ENCODE results near the gene TSSK2. TPM values are rescaled to one million over a fixed set of nuclear protein-coding genes. Genes with fewer than 3 reads are reported as not detected.

Gene TSSK2
- total and polyA plus RNA-seq, 2 donors (not counting 3 experiments of a cell fraction or from before 2014, with no cell fraction given): not detected

- intact Hi-C loops (cut with micrococcal nuclease) (no loop called here), dilution Hi-C loops (cut with MboI; ENCODE audit: extremely low pct_ligation_motif_present, low sequenced_read_pairs) (no loop called here)
- ChIA-PET POLR2A (no interaction called here), CTCF (no interaction called here)
- FAIRE-seq (no peak), DNase-seq (ENCODE audit: low read depth, low spot score) (no peak)
- no peak overlapping the region for H3K4me2 ChIP-seq (ENCODE audit: insufficient read depth, low read length)
- H4K20me1 ChIP-seq (replicated peaks; ENCODE audit: control insufficient read depth, extremely low read depth, insufficient read depth, low read length): no peaks in the 10 kb centered on the region
- no peaks in the 10 kb centered on the region for H3K79me2 ChIP-seq (ENCODE audit: control insufficient read depth, insufficient read depth, low read length)
- TF ChIP-seq MAX (IDR thresholded peaks at IDR 0.05; ENCODE audit: insufficient read depth, insufficient read length) (no peak), EZH2 (IDR thresholded peaks at IDR 0.05; ENCODE audit: borderline replicate concordance, low read depth, low read length, severe bottlenecking) (peak; percentile 34)
- peaks cover 43 to 49% of the 10 kb centered on the region in 2 experiments for H3K27me3 ChIP-seq (ENCODE audit: control insufficient read depth in 2 of 2, insufficient read depth in 2 of 2, low read length in 2 of 2)
- H2AFZ ChIP-seq (ENCODE audit: low read depth, low read length): no peak overlapping the region
- no TSS peak for BruUV-seq (replicated peaks)
- H3K9ac ChIP-seq (replicated peaks; ENCODE audit: extremely low read depth, insufficient read depth, low read length): no peak overlapping the region
- H3K9me1 ChIP-seq (replicated peaks; ENCODE audit: control insufficient read depth, extremely low read depth, insufficient read depth, low read length): no peaks in the 10 kb centered on the region
- H3K4me3 ChIP-seq (replicated peaks in 1 of 3; ENCODE audit: insufficient read depth in 1 of 3, low read depth in 1 of 3, low read length in 3 of 3): no peak overlapping the region
- no peaks in the 10 kb centered on the region for H3K4me1 ChIP-seq (ENCODE audit: control insufficient read depth, extremely low read depth, insufficient read depth, low read length)
- no peaks in the 10 kb centered on the region for H3K36me3 ChIP-seq (ENCODE audit: control insufficient read depth in 2 of 2, extremely low read depth in 1 of 2, insufficient read depth in 2 of 2, low read length in 2 of 2)
- no peaks in the 10 kb centered on the region for H3K9me3 ChIP-seq (replicated peaks; ENCODE audit: control insufficient read depth, insufficient read depth, low read length)
- no peak overlapping the region for H3K27ac ChIP-seq (ENCODE audit: insufficient read depth, low read depth, low read length)
Observed at GRCh38 chr22:19151329-19152191, 20.5 kb downstream of the TSSK2 start.

GRCh38 chr22:19152942-19153883, 22.1 kb downstream of the TSSK2 start:
- dilution Hi-C loops (cut with MboI; ENCODE audit: extremely low pct_ligation_motif_present, low sequenced_read_pairs): no loop called here
- peaks cover 34 to 38% of the 10 kb centered on the region in 2 experiments for H3K27me3 ChIP-seq (ENCODE audit: control insufficient read depth in 2 of 2, insufficient read depth in 2 of 2, low read length in 2 of 2)
- intact Hi-C loops (cut with micrococcal nuclease): no loop called here
- ChIA-PET POLR2A (interaction anchor here (1.6 kb wide), 1 partner anchor 9 kb away, joined by 3 read pairs; the partner anchor contains the start of gene ESS2), CTCF (interaction anchor here (1.6 kb wide), 1 partner anchor 9 kb away, joined by 7 read pairs; the partner anchor contains the start of gene ESS2)
- no peak overlapping the region for H2AFZ ChIP-seq (ENCODE audit: low read depth, low read length)
- no peaks in the 10 kb centered on the region for H4K20me1 ChIP-seq (replicated peaks; ENCODE audit: control insufficient read depth, extremely low read depth, insufficient read depth, low read length)
- no peak for FAIRE-seq
- H3K36me3 ChIP-seq (ENCODE audit: control insufficient read depth in 2 of 2, extremely low read depth in 1 of 2, insufficient read depth in 2 of 2, low read length in 2 of 2): no peaks in the 10 kb centered on the region
- no peak overlapping the region for H3K4me3 ChIP-seq (replicated peaks in 1 of 3; ENCODE audit: insufficient read depth in 1 of 3, low read depth in 1 of 3, low read length in 3 of 3)
- no peak for DNase-seq (ENCODE audit: low read depth, low spot score)
- H3K4me1 ChIP-seq (ENCODE audit: control insufficient read depth, extremely low read depth, insufficient read depth, low read length): no peaks in the 10 kb centered on the region
- no peak overlapping the region for H3K9ac ChIP-seq (replicated peaks; ENCODE audit: extremely low read depth, insufficient read depth, low read length)
- TF ChIP-seq CTCF (IDR thresholded peaks at IDR 0.05; ENCODE audit: extremely low read depth in 1 of 2, insufficient read depth in 1 of 2, low read depth in 1 of 2, low read length in 2 of 2): no peak
- no peak for TF ChIP-seq FOS (IDR thresholded peaks at IDR 0.05; ENCODE audit: borderline replicate concordance, insufficient read depth, low read length)
- TF ChIP-seq MYC (IDR thresholded peaks at IDR 0.05; ENCODE audit: low read depth, low read length): no peak
- TF ChIP-seq POLR2A (IDR thresholded peaks at IDR 0.05; ENCODE audit: low read depth, low read length): no peak
- TF ChIP-seq GATA2 (IDR thresholded peaks at IDR 0.05; ENCODE audit: insufficient read depth, insufficient read length, low read depth, low read length): no peak
- TF ChIP-seq JUN (IDR thresholded peaks at IDR 0.05; ENCODE audit: borderline replicate concordance, insufficient read depth, insufficient read length, low read depth): no peak
- TF ChIP-seq EZH2 (IDR thresholded peaks at IDR 0.05; ENCODE audit: borderline replicate concordance, low read depth, low read length, severe bottlenecking): no peak
- no peak for TF ChIP-seq POLR2AphosphoS5 (IDR thresholded peaks at IDR 0.05; ENCODE audit: insufficient read depth, low read depth, low read length)
- no peak for TF ChIP-seq MAX (IDR thresholded peaks at IDR 0.05; ENCODE audit: insufficient read depth, insufficient read length)
- no peaks in the 10 kb centered on the region for H3K79me2 ChIP-seq (ENCODE audit: control insufficient read depth, insufficient read depth, low read length)
- H3K4me2 ChIP-seq (ENCODE audit: insufficient read depth, low read length): no peak overlapping the region
- no peaks in the 10 kb centered on the region for H3K9me3 ChIP-seq (replicated peaks; ENCODE audit: control insufficient read depth, insufficient read depth, low read length)
- BruUV-seq (replicated peaks): no TSS peak
- H3K9me1 ChIP-seq (replicated peaks; ENCODE audit: control insufficient read depth, extremely low read depth, insufficient read depth, low read length): no peaks in the 10 kb centered on the region
- H3K27ac ChIP-seq (ENCODE audit: insufficient read depth, low read depth, low read length): no peak overlapping the region
